Measurements from ENCODE around the gene DNAJC5G. TPM values are rescaled to one million over a fixed set of nuclear protein-coding genes. Genes with fewer than 3 reads are reported as not detected.

Gene DNAJC5G
- total and polyA plus RNA-seq, 2 experiments from 2014 or later = not detected

GRCh38 chr2:27324720-27325119 is 49.5 kb downstream of the DNAJC5G start:
- Histone ChIP-seq H3K4me3 (no peak overlapping the region), H4K20me1 (ENCODE audit: insufficient read depth) (no peaks in the 10 kb centered on the region), H3K27me3 (replicated peaks; ENCODE audit: insufficient read depth) (no peaks in the 10 kb centered on the region), H3F3A (ENCODE audit: insufficient read depth) (peaks cover 30% of the 10 kb centered on the region), H3K9ac (no peak overlapping the region), H3K79me2 (ENCODE audit: insufficient read depth) (peaks cover 19% of the 10 kb centered on the region), H3K4me1 (ENCODE audit: insufficient read depth) (peaks cover 23% of the 10 kb centered on the region), H3K9me2 (ENCODE audit: insufficient read depth) (no peaks in the 10 kb centered on the region), H3K36me3 (ENCODE audit: low read depth) (no peaks in the 10 kb centered on the region), H3K27ac (0 out of 2 replicates have a peak overlapping the region, but pooled peaks have one; percentile 96), H3K4me2 (ENCODE audit: unreplicated experiment) (no peak overlapping the region), H3K9me3 (ENCODE audit: low read depth) (no peaks in the 10 kb centered on the region), H2AFZ (no peak overlapping the region)
- WGBS, 2 experiments (ENCODE audit: low coverage in 1 of 2, low lambda C conversion rate in 2 of 2, missing lambda C conversion rate in 2 of 2) = 95 to 98% methylated on average over 5 of the region's 5 CpGs
- in situ Hi-C loops (cut with MboI) = no loop called here
- DNase-seq = no peak
- TF ChIP-seq EZH2 (IDR thresholded peaks at IDR 0.05; ENCODE audit: insufficient read depth, poor library complexity, severe bottlenecking) (no peak), EZH2phosphoT487 (IDR thresholded peaks at IDR 0.05; ENCODE audit: insufficient read depth, low read depth) (no peak)

Other genes with a start within 250 kb of the DNAJC5G start
- 74.9 and 90.4 TPM in 2 replicates for gene TMEM214, start 242.5 kb upstream of the DNAJC5G start, total RNA-seq (2014; rRNA removed; shearing (Covaris generic))
- 70.9 and 75.7 TPM in 2 replicates for gene TMEM214, start 242.5 kb upstream of the DNAJC5G start, polyA plus RNA-seq (2016; fragmentation: Nextera tagmentation; extraction: Ambion mirVana)
- 15.2 and 17.8 TPM in 2 replicates for gene AGBL5, start 223.8 kb upstream of the DNAJC5G start, total RNA-seq (2014; rRNA removed; shearing (Covaris generic))
- gene AGBL5, start 223.8 kb upstream of the DNAJC5G start, polyA plus RNA-seq (2016; fragmentation: Nextera tagmentation; extraction: Ambion mirVana) = 19.7 TPM in 2 replicates
- 445 and 499 TPM in 2 replicates for gene OST4, start 203.8 kb upstream of the DNAJC5G start, total RNA-seq (2014; rRNA removed; shearing (Covaris generic))
- 906 and 942 TPM in 2 replicates for gene OST4, start 203.8 kb upstream of the DNAJC5G start, polyA plus RNA-seq (2016; fragmentation: Nextera tagmentation; extraction: Ambion mirVana)
- gene EMILIN1, start 196.8 kb upstream of the DNAJC5G start, total RNA-seq (2014; rRNA removed; shearing (Covaris generic)) = 219 and 229 TPM in 2 replicates
- gene EMILIN1, start 196.8 kb upstream of the DNAJC5G start, polyA plus RNA-seq (2016; fragmentation: Nextera tagmentation; extraction: Ambion mirVana) = 61.5 and 65.0 TPM in 2 replicates
- not detected in 2 replicates for gene KHK, start 188.7 kb upstream of the DNAJC5G start, total RNA-seq (2014; rRNA removed; shearing (Covaris generic))
- gene KHK, start 188.7 kb upstream of the DNAJC5G start, polyA plus RNA-seq (2016; fragmentation: Nextera tagmentation; extraction: Ambion mirVana) = 0.24 and 0.51 TPM in 2 replicates
- 19.2 and 23.3 TPM in 2 replicates for gene CGREF1, start 156.3 kb upstream of the DNAJC5G start, total RNA-seq (2014; rRNA removed; shearing (Covaris generic))
- 17.2 and 17.8 TPM in 2 replicates for gene CGREF1, start 156.3 kb upstream of the DNAJC5G start, polyA plus RNA-seq (2016; fragmentation: Nextera tagmentation; extraction: Ambion mirVana)
- not detected in 2 replicates for gene ABHD1, start 151.6 kb upstream of the DNAJC5G start, total RNA-seq (2014; rRNA removed; shearing (Covaris generic))
- gene ABHD1, start 151.6 kb upstream of the DNAJC5G start, polyA plus RNA-seq (2016; fragmentation: Nextera tagmentation; extraction: Ambion mirVana) = not detected in 2 replicates
- 52.2 and 55.9 TPM in 2 replicates for gene PREB, start 140.8 kb upstream of the DNAJC5G start, total RNA-seq (2014; rRNA removed; shearing (Covaris generic))
- gene PREB, start 140.8 kb upstream of the DNAJC5G start, polyA plus RNA-seq (2016; fragmentation: Nextera tagmentation; extraction: Ambion mirVana) = 40.8 and 45.0 TPM in 2 replicates
- gene PRR30, start 136.0 kb upstream of the DNAJC5G start, total RNA-seq (2014; rRNA removed; shearing (Covaris generic)) = not detected in 2 replicates
- gene PRR30, start 136.0 kb upstream of the DNAJC5G start, polyA plus RNA-seq (2016; fragmentation: Nextera tagmentation; extraction: Ambion mirVana) = not detected in 2 replicates
- gene TCF23, start 126.4 kb upstream of the DNAJC5G start, total RNA-seq (2014; rRNA removed; shearing (Covaris generic)) = not detected in 2 replicates
- not detected in 2 replicates for gene TCF23, start 126.4 kb upstream of the DNAJC5G start, polyA plus RNA-seq (2016; fragmentation: Nextera tagmentation; extraction: Ambion mirVana)
- gene ATRAID, start 63.4 kb upstream of the DNAJC5G start, total RNA-seq (2014; rRNA removed; shearing (Covaris generic)) = 170 and 214 TPM in 2 replicates
- 304 and 311 TPM in 2 replicates for gene ATRAID, start 63.4 kb upstream of the DNAJC5G start, polyA plus RNA-seq (2016; fragmentation: Nextera tagmentation; extraction: Ambion mirVana)
- gene SLC5A6, start 63.2 kb upstream of the DNAJC5G start, total RNA-seq (2014; rRNA removed; shearing (Covaris generic)) = 13.5 and 19.9 TPM in 2 replicates
- 9.4 and 10.4 TPM in 2 replicates for gene SLC5A6, start 63.2 kb upstream of the DNAJC5G start, polyA plus RNA-seq (2016; fragmentation: Nextera tagmentation; extraction: Ambion mirVana)
- gene CAD, start 58.1 kb upstream of the DNAJC5G start, total RNA-seq (2014; rRNA removed; shearing (Covaris generic)) = 23.9 and 27.7 TPM in 2 replicates
- 17.1 and 19.2 TPM in 2 replicates for gene CAD, start 58.1 kb upstream of the DNAJC5G start, polyA plus RNA-seq (2016; fragmentation: Nextera tagmentation; extraction: Ambion mirVana)
- gene SLC30A3, start 12.4 kb upstream of the DNAJC5G start, total RNA-seq (2014; rRNA removed; shearing (Covaris generic)) = not detected in 2 replicates
- not detected in 2 replicates for gene SLC30A3, start 12.4 kb upstream of the DNAJC5G start, polyA plus RNA-seq (2016; fragmentation: Nextera tagmentation; extraction: Ambion mirVana)
- not detected in 2 replicates for gene TRIM54, start 7.0 kb downstream of the DNAJC5G start, total RNA-seq (2014; rRNA removed; shearing (Covaris generic))
- not detected in 2 replicates for gene TRIM54, start 7.0 kb downstream of the DNAJC5G start, polyA plus RNA-seq (2016; fragmentation: Nextera tagmentation; extraction: Ambion mirVana)
- gene UCN, start 33.0 kb downstream of the DNAJC5G start, total RNA-seq (2014; rRNA removed; shearing (Covaris generic)) = not detected in 2 replicates
- 1.3 and 1.6 TPM in 2 replicates for gene UCN, start 33.0 kb downstream of the DNAJC5G start, polyA plus RNA-seq (2016; fragmentation: Nextera tagmentation; extraction: Ambion mirVana)
- gene MPV17, start 47.7 kb downstream of the DNAJC5G start, total RNA-seq (2014; rRNA removed; shearing (Covaris generic)) = 91.0 and 94.0 TPM in 2 replicates
- gene MPV17, start 47.7 kb downstream of the DNAJC5G start, polyA plus RNA-seq (2016; fragmentation: Nextera tagmentation; extraction: Ambion mirVana) = 128 and 138 TPM in 2 replicates
- 22.6 and 43.1 TPM in 2 replicates for gene GTF3C2, start 81.3 kb downstream of the DNAJC5G start, total RNA-seq (2014; rRNA removed; shearing (Covaris generic))
- 23.8 and 26.4 TPM in 2 replicates for gene GTF3C2, start 81.3 kb downstream of the DNAJC5G start, polyA plus RNA-seq (2016; fragmentation: Nextera tagmentation; extraction: Ambion mirVana)
- gene EIF2B4, start 94.9 kb downstream of the DNAJC5G start, total RNA-seq (2014; rRNA removed; shearing (Covaris generic)) = 26.6 and 29.2 TPM in 2 replicates
- 50.1 and 55.2 TPM in 2 replicates for gene EIF2B4, start 94.9 kb downstream of the DNAJC5G start, polyA plus RNA-seq (2016; fragmentation: Nextera tagmentation; extraction: Ambion mirVana)
- gene SNX17, start 95.2 kb downstream of the DNAJC5G start, total RNA-seq (2014; rRNA removed; shearing (Covaris generic)) = 163 and 193 TPM in 2 replicates
- gene SNX17, start 95.2 kb downstream of the DNAJC5G start, polyA plus RNA-seq (2016; fragmentation: Nextera tagmentation; extraction: Ambion mirVana) = 173 and 183 TPM in 2 replicates
- 6.7 and 9.5 TPM in 2 replicates for gene ZNF513, start 105.3 kb downstream of the DNAJC5G start, total RNA-seq (2014; rRNA removed; shearing (Covaris generic))
- 6.0 and 6.6 TPM in 2 replicates for gene ZNF513, start 105.3 kb downstream of the DNAJC5G start, polyA plus RNA-seq (2016; fragmentation: Nextera tagmentation; extraction: Ambion mirVana)
- 75.1 and 81.5 TPM in 2 replicates for gene PPM1G, start 134.2 kb downstream of the DNAJC5G start, total RNA-seq (2014; rRNA removed; shearing (Covaris generic))
- gene PPM1G, start 134.2 kb downstream of the DNAJC5G start, polyA plus RNA-seq (2016; fragmentation: Nextera tagmentation; extraction: Ambion mirVana) = 72.4 and 72.7 TPM in 2 replicates
- 145 and 165 TPM in 2 replicates for gene NRBP1, start 153.2 kb downstream of the DNAJC5G start, total RNA-seq (2014; rRNA removed; shearing (Covaris generic))
- gene NRBP1, start 153.2 kb downstream of the DNAJC5G start, polyA plus RNA-seq (2016; fragmentation: Nextera tagmentation; extraction: Ambion mirVana) = 201 and 219 TPM in 2 replicates
- gene KRTCAP3, start 166.9 kb downstream of the DNAJC5G start, total RNA-seq (2014; rRNA removed; shearing (Covaris generic)) = not detected in 2 replicates
- gene KRTCAP3, start 166.9 kb downstream of the DNAJC5G start, polyA plus RNA-seq (2016; fragmentation: Nextera tagmentation; extraction: Ambion mirVana) = 0.56 and 0.67 TPM in 2 replicates
- 9.9 and 19.9 TPM in 2 replicates for gene IFT172, start 214.3 kb downstream of the DNAJC5G start, total RNA-seq (2014; rRNA removed; shearing (Covaris generic))
- 8.1 and 8.6 TPM in 2 replicates for gene IFT172, start 214.3 kb downstream of the DNAJC5G start, polyA plus RNA-seq (2016; fragmentation: Nextera tagmentation; extraction: Ambion mirVana)
- 24.2 and 31.2 TPM in 2 replicates for gene FNDC4, start 219.8 kb downstream of the DNAJC5G start, total RNA-seq (2014; rRNA removed; shearing (Covaris generic))
- 18.2 and 20.2 TPM in 2 replicates for gene FNDC4, start 219.8 kb downstream of the DNAJC5G start, polyA plus RNA-seq (2016; fragmentation: Nextera tagmentation; extraction: Ambion mirVana)
- 0.11 TPM in 1 of 2 replicates, not detected in the other for gene GCKR, start 221.4 kb downstream of the DNAJC5G start, total RNA-seq (2014; rRNA removed; shearing (Covaris generic))
- gene GCKR, start 221.4 kb downstream of the DNAJC5G start, polyA plus RNA-seq (2016; fragmentation: Nextera tagmentation; extraction: Ambion mirVana) = 0.59 and 0.71 TPM in 2 replicates

Data from GM23248 (cell line).